ENCODE measurements around the gene CAMKK2. TPM values are rescaled to one million over a fixed set of nuclear protein-coding genes. Genes with fewer than 3 reads are reported as not detected.

Gene CAMKK2
- total RNA-seq, 1 donor from 2014 or later, result 13.3 TPM

DNA sequence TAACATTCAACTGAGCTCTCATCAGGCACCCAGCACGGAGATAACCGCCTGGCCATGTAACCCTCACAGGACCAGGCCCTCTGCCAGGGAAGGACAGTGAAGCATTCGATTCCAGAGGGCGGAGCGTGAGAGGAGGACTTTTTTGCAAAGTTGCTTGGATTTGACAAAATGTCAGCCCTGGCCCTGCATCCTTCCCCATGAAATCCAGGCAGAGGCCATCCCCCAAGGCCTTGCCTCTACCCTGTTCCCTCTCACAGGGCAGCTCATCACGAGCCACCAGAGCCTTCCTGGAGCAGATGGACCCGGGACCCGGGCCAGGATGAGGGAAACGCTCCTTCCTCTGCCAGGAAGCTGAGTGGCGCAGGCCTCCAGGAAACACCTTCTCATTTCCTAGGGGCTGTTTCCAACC, 17.0 kb downstream of the CAMKK2 start:
- H3K4me1 ChIP-seq, result peaks cover 41% of the 10 kb centered on the region

DNA sequence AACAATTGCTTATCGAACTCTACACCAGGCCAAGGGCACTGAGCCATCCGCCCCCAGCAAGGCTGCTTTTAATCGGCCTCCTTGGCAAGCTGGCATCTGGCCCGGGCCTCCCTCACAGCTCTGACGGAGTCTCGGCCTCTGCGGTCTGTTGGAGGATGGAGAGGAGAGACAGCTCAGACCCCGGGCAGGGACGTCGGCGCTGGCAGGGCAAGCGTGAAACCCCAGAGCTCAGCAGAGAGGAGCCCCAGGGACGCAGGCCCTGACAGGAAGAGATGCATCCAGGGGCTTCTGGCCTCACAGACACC, 17.5 kb downstream of the CAMKK2 start:
- Histone ChIP-seq H3K27me3 (ENCODE audit: low read depth) (no peaks in the 10 kb centered on the region), H3K4me3 (peak overlapping the region; percentile 6), H3K9me3 (replicated peaks) (no peaks in the 10 kb centered on the region), H3K4me1 (peaks cover 41% of the 10 kb centered on the region), H3K27ac (replicated peaks) (peak overlapping the region; percentile 74), H3K36me3 (peaks cover 15% of the 10 kb centered on the region)
- intact Hi-C loops (cut with micrococcal nuclease), result no loop called here
- TF ChIP-seq, protein P1, sequence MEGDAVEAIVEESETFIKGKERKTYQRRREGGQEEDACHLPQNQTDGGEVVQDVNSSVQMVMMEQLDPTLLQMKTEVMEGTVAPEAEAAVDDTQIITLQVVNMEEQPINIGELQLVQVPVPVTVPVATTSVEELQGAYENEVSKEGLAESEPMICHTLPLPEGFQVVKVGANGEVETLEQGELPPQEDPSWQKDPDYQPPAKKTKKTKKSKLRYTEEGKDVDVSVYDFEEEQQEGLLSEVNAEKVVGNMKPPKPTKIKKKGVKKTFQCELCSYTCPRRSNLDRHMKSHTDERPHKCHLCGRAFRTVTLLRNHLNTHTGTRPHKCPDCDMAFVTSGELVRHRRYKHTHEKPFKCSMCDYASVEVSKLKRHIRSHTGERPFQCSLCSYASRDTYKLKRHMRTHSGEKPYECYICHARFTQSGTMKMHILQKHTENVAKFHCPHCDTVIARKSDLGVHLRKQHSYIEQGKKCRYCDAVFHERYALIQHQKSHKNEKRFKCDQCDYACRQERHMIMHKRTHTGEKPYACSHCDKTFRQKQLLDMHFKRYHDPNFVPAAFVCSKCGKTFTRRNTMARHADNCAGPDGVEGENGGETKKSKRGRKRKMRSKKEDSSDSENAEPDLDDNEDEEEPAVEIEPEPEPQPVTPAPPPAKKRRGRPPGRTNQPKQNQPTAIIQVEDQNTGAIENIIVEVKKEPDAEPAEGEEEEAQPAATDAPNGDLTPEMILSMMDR (IDR thresholded peaks at IDR 0.05; ENCODE audit: borderline replicate concordance), result no peak
- DNase-seq, result peak; percentile 46

More for the DNA sequence above, 17.0 kb downstream of the CAMKK2 start:
- no peaks in the 10 kb centered on the region for H3K9me3 ChIP-seq (replicated peaks)
- no peaks in the 10 kb centered on the region for H3K27me3 ChIP-seq (ENCODE audit: low read depth)
- H3K36me3 ChIP-seq, result peaks cover 10% of the 10 kb centered on the region
- DNase-seq, result peak; percentile 70
- TF ChIP-seq, protein P1 (IDR thresholded peaks at IDR 0.05; ENCODE audit: borderline replicate concordance), result no peak
- intact Hi-C loops (cut with micrococcal nuclease), result no loop called here
- H3K27ac ChIP-seq (replicated peaks), result peak overlapping the region; percentile 74
- peak overlapping the region; percentile 6 for H3K4me3 ChIP-seq

DNA sequence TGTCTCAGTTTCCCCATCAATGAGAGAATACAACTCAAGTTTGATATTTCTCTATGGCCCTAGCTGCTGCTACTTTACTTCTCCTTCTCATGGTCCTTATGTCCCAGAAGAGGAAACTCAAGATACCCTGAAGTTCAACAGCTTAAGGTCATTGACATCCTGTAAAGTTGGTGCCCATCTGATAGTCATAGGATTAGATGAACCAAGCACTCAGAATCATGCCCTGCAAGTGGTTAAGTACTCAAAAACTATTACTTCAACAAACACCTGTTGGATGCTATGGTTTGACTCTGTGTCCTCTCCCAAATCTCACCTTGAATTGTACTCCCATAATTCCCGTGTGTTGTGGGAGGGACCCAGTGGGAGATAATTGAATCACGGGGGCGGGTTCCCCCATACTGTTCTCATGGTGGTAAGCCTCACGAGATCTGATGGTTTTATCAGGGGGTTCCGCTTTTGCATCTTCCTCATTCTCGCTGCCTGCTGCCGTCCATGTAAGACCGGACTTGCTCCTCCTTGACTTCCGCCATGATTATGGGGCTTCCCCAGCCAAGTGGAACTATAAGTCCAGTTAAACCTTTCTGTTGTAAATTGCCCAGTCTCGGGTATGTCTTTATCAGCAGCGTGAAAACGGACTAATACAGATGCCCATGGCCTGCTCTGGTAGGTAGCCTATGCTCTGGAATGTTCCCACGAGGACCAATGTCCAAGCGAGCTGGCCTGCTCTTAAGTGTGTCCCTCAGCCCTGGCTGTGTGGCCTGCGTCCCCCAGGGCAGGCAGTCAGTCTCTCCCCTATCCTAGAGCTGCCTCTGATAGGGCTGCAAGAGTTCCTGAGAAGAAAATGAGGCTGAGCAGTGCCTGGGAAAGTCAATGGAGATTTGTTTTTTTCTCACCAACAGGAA, 18.1 kb downstream of the CAMKK2 start:
- intact Hi-C loops (cut with micrococcal nuclease), result no loop called here
- Histone ChIP-seq H3K27ac (replicated peaks) (peak overlapping the region; percentile 74), H3K9me3 (replicated peaks) (no peaks in the 10 kb centered on the region), H3K27me3 (ENCODE audit: low read depth) (no peaks in the 10 kb centered on the region), H3K4me3 (no peak overlapping the region), H3K36me3 (peaks cover 21% of the 10 kb centered on the region), H3K4me1 (peaks cover 41% of the 10 kb centered on the region)
- TF ChIP-seq, protein P1 (IDR thresholded peaks at IDR 0.05; ENCODE audit: borderline replicate concordance), result no peak
- no peak for DNase-seq

DNA sequence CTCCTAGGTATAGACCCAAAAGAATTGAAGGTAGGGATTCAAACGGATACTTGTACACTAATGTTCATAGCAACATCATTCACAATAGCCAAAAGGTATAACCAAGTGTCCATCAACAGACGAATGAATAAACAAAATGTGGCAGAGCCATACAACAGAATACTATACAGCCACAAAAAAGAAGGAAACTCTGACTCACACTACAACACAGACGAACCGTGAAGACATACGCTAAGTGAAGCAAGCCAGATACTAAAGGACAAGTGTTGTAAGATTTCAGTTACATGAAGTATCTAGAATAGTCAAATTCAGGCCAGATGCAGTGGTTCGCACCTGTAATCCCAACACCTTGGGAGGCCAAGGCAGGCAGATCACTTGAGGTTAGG, 19.1 kb downstream of the CAMKK2 start:
- Histone ChIP-seq H3K36me3 (peaks cover 29% of the 10 kb centered on the region), H3K4me3 (no peak overlapping the region), H3K4me1 (peaks cover 32% of the 10 kb centered on the region), H3K27ac (replicated peaks) (no peak overlapping the region), H3K9me3 (replicated peaks) (no peaks in the 10 kb centered on the region), H3K27me3 (ENCODE audit: low read depth) (no peaks in the 10 kb centered on the region)
- TF ChIP-seq, protein P1 (IDR thresholded peaks at IDR 0.05; ENCODE audit: borderline replicate concordance), result no peak
- intact Hi-C loops (cut with micrococcal nuclease), result no loop called here
- no peak for DNase-seq

DNA sequence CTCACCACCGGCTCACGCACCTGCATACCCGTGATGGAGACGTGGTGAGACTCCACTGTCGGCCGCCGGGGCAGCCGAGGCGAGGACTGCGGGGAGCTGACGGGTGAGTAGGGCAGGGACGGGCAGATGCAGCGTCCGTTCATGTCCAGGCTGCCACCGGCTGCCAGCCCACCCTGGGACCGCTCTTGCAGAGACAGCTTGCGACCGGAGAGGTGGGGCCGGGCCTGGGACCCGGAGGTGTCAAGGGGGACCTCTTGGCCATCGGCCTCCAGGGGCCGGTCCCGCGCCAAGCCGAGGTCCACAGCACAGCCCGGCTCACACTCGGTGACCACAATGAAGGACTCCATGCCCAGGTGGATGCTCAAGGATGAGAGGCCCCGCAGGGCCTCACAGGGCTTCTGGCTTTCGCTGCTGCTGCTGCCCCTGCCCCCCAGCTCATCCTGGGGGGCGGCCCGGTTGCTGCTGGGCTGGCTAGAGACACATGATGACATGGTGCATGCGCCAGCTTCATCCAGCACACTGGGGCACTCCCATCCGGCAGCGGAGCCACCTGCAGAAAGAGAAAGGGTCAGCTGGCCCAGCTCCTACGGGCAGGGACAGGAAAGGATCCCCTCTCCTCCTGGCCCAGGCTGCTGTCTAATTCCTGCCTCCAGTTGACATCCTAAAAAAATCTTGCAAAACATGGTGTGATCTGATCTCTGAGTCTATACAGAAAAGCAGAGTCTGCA, 22.3 kb downstream of the CAMKK2 start:
- Histone ChIP-seq H3K27me3 (ENCODE audit: low read depth) (no peaks in the 10 kb centered on the region), H3K27ac (replicated peaks) (no peak overlapping the region), H3K9me3 (replicated peaks) (no peaks in the 10 kb centered on the region), H3K4me3 (no peak overlapping the region), H3K36me3 (peaks cover 49% of the 10 kb centered on the region), H3K4me1 (peaks cover 11% of the 10 kb centered on the region)
- intact Hi-C loops (cut with micrococcal nuclease), result no loop called here
- no peak for DNase-seq
- TF ChIP-seq, protein P1 (IDR thresholded peaks at IDR 0.05; ENCODE audit: borderline replicate concordance), result no peak
